Stimulated activated CD8-positive, alpha-beta memory T cell treated with anti-CD3 and anti-CD28 coated beads, Interleukin-2, amount 100 ng/mL, for 48 hours (primary cell): Measurements from ENCODE around the gene CAMK2D.
"Not testable (repeated sequence)": the region's sequence is repeated elsewhere in the genome, so short reads cannot be mapped to it uniquely, and the experiment has no call there.

ENCODE experiments used
- DNase-seq, 2 donors: peaks; one replicate each; pipeline ENCODE4 v3.0.0-alpha.2; 2020; ENCODE audit warnings: low read depth in 2 of 2

Gene CAMK2D

GRCh38 chr4:113761620-113762185 is at the start of gene CAMK2D:
Gene CAMK2D, minus strand, starts transcription at chr4:113761738. Its CDS starts 670 bp downstream, at chr4:113761068.
- peak; percentile 67 to 71 for DNase-seq

- no peak for DNase-seq
Measured at GRCh38 chr4:113810906-113811305, 49.4 kb upstream of the CAMK2D start.

- DNase-seq = no peak
Measured at GRCh38 chr4:113809311-113809710, 47.8 kb upstream of the CAMK2D start.

- no peak for DNase-seq
Measured at GRCh38 chr4:113806850-113807249, 45.3 kb upstream of the CAMK2D start.

GRCh38 chr4:113801882-113802281 is 40.3 kb upstream of the CAMK2D start:
- no peak for DNase-seq

- not testable (repeated sequence) for DNase-seq
Measured at GRCh38 chr4:113796381-113796780, 34.8 kb upstream of the CAMK2D start.

GRCh38 chr4:113790478-113790877 is 28.9 kb upstream of the CAMK2D start:
- DNase-seq = no peak

- no peak for DNase-seq
Measured at GRCh38 chr4:113788888-113789287, 27.4 kb upstream of the CAMK2D start.

- no peak for DNase-seq
Measured at GRCh38 chr4:113785781-113786180, 24.2 kb upstream of the CAMK2D start.

GRCh38 chr4:113784497-113785250 is 23.1 kb upstream of the CAMK2D start:
- no peak for DNase-seq

- no peak for DNase-seq
Measured at GRCh38 chr4:113783701-113784100, 22.2 kb upstream of the CAMK2D start.

- DNase-seq = no peak
Measured at GRCh38 chr4:113783289-113783688, 21.8 kb upstream of the CAMK2D start.

GRCh38 chr4:113781439-113782040 is 20.0 kb upstream of the CAMK2D start:
- DNase-seq = no peak

- DNase-seq = no peak
Measured at GRCh38 chr4:113776679-113777078, 15.1 kb upstream of the CAMK2D start.

GRCh38 chr4:113776016-113776415 is 14.5 kb upstream of the CAMK2D start:
- DNase-seq = no peak

- DNase-seq = no peak
Measured at GRCh38 chr4:113773756-113774155, 12.2 kb upstream of the CAMK2D start.

GRCh38 chr4:113773014-113773413 is 11.5 kb upstream of the CAMK2D start:
- DNase-seq = no peak

- DNase-seq = no peak
Measured at GRCh38 chr4:113772319-113772718, 10.8 kb upstream of the CAMK2D start.

GRCh38 chr4:113769744-113770143 is 8.2 kb upstream of the CAMK2D start:
- no peak for DNase-seq

- DNase-seq = no peak
Measured at GRCh38 chr4:113768952-113769351, 7.4 kb upstream of the CAMK2D start.

- no peak for DNase-seq
Measured at GRCh38 chr4:113766882-113767281, 5.3 kb upstream of the CAMK2D start.

- no peak for DNase-seq
Measured at GRCh38 chr4:113764720-113765264, 3.3 kb upstream of the CAMK2D start.

- DNase-seq = not testable (repeated sequence)
Measured at GRCh38 chr4:113763923-113764322, 2.4 kb upstream of the CAMK2D start.
